Spleen (tissue), 11 donors: ENCODE measurements around the gene TK1. TPM values are rescaled to one million over a fixed set of nuclear protein-coding genes. Genes with fewer than 3 reads are reported as not detected.
A peak's percentile ranks its signal among the peaks of the same experiment; 100 is the strongest.

ENCODE experiments used
- DNase-seq: peaks from one replicate; pipeline ENCODE4 v3.0.0-alpha.2; 2020
- H3K27ac ChIP-seq, 8 donors: fragments of 200-600 bp; sonication (generic) in 7 of 8; 1 replicate in 4 of 8; 2 replicates in 4 of 8; pipeline versions ENCODE4 v1.5.0 to v1.8.0; 2016 to 2021; ENCODE audit warnings: inconsistent platforms in 4 of 8, mild to moderate bottlenecking in 4 of 8, moderate library complexity in 1 of 8
- H3K27me3 ChIP-seq, 7 donors: fragments of 200-600 bp; sonication (generic) in 6 of 7; replicated peaks in 1 of 7; 1 replicate in 4 of 7; 2 replicates in 3 of 7; pipeline versions ENCODE4 v1.5.0 to v1.8.0; 2016 to 2021; ENCODE audit warnings: inconsistent platforms in 3 of 7, mild to moderate bottlenecking in 1 of 7
- H3K36me3 ChIP-seq, 6 donors: fragments of 200-600 bp; sonication (generic) in 5 of 6; 1 replicate in 4 of 6; 2 replicates in 2 of 6; pipeline versions ENCODE4 v1.5.0 to v1.8.0; 2016 to 2021; ENCODE audit warnings: inconsistent platforms in 2 of 6
- H3K4me1 ChIP-seq, 6 donors: fragments of 200-600 bp; sonication (generic) in 5 of 6; 1 replicate in 3 of 6; 2 replicates in 3 of 6; pipeline versions ENCODE4 v1.5.0 to v1.8.0; 2016 to 2021; ENCODE audit warnings: inconsistent platforms in 3 of 6
- H3K4me3 ChIP-seq, 8 donors: fragments of 200-600 bp; sonication (generic) in 7 of 8; 1 replicate in 4 of 8; 2 replicates in 4 of 8; pipeline versions ENCODE4 v1.5.0 to v1.8.0; 2016 to 2021; ENCODE audit warnings: inconsistent platforms in 4 of 8, mild to moderate bottlenecking in 4 of 8, moderate library complexity in 2 of 8
- H3K9me3 ChIP-seq, 8 donors: fragments of 200-600 bp; sonication (generic) in 7 of 8; 1 replicate in 4 of 8; 2 replicates in 4 of 8; pipeline versions ENCODE4 v1.5.0 to v1.8.0; 2016 to 2021; ENCODE audit warnings: inconsistent platforms in 4 of 8
- POLR2A ChIP-seq, 3 donors: fragments of 450-650 bp; IDR thresholded peaks; one replicate each; pipeline ENCODE4 v1.5.1; 2017; ENCODE audit warnings: antibody characterized with exemption in 3 of 3, mild to moderate bottlenecking in 1 of 3
- POLR2AphosphoS5 ChIP-seq, 3 donors: sonication (generic); formaldehyde crosslinking; IDR thresholded peaks; one replicate each; pipeline ENCODE4 v1.5.1; 2017; ENCODE audit warnings: antibody characterized with exemption in 3 of 3
- WGBS, 5 donors: extraction: QIAGEN DNeasy Blood & Tissue Kit in 3 of 5; methylation state at CpG; one replicate each; pipeline versions ENCODE4 v1.1.5 to v1.1.7; 2013 to 2018; 5-methylcytosine and 5-hydroxymethylcytosine counted together
- intact Hi-C: fragments of 100-400 bp; cut with DNase I; formaldehyde crosslinking; loops from one replicate; pipeline ENCODE4 v1.15.0; 2023; ENCODE audit warnings: low total_unique reads
- polyA plus RNA-seq, 3 donors: library from polyadenylated mRNA; stranded (reverse); fragments of 200-250 nt; gene quantifications; one replicate each; pipeline ENCODE4 v1.2.1, GENCODE V29; 2013
- total RNA-seq, 7 donors: library from RNA; depleted of rRNA in 3 of 7; stranded (reverse); fragments of >200 nt in 3 of 7; fragmentation: NEBNext Ultra II Directional in 4 of 7; extraction: Animal tissue kit (Norgen Biotek cat#: 25700) in 4 of 7; gene quantifications; one replicate each; pipeline versions ENCODE4 v1.1.0 to v1.2.1, GENCODE V29; 2016 to 2021
- TF ChIP-seq, protein P1 (sequence below), 11 experiments: fragments of 200-600 bp in 7 of 11; fragments of 450-650 bp in 4 of 11; sonication (generic) in 4 of 11; IDR thresholded peaks in 8 of 11; conservative IDR thresholded peaks in 3 of 11; 1 replicate in 7 of 11; 2 replicates in 4 of 11; pipeline versions ENCODE4 v1.4.0 to v1.8.0; 2016 to 2021; ENCODE audit warnings: antibody characterized with exemption in 11 of 11, inconsistent platforms in 4 of 11, mild to moderate bottlenecking in 1 of 11
- donor health status: healthy with polysubstance abuse.
- donor health status: DM: no; HTN: no; CAD: no; lungs with moderate emphysema.
- donor health status: DM: no; HTN: no; CAD: no.
- donor health status: Bipolar disorder and iron deficiency.
- donor health status: healthy.
- donor health status: DM: no; HTN: no; CAD: no.
- donor health status: DM: yes; HTN: yes; CAD: no.

TK1 gene
- total and polyA plus RNA-seq, 10 donors: 3.7 to 20.4 (median 10.7) TPM

DNA sequence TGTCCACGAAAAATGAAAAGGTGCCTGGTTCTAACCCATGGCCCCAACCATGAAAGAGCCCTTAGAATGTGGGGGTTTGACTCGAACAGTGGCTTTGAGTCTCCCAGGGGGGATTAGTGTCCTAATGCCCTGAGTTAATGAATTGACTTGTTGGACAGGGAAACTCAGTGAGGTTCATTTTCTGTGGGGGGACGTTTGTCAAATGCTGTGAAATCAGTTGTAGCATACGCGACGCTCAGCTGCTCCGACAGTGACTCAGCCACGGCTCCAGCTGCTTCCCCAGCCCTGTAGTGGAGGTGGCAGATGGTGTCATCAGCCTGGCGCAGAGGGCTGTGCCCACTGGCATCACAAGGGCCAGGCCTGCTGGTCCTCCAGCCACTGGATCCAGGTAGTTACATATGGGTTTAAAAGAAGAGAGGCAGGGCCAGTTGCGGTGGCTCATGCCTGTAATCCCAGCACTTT lies 40.6 kb upstream of the TK1 start:
- Histone ChIP-seq H3K27me3 (peaks cover 0 to 62% (median 24%) of the 10 kb centered on the region in 7 donors), H3K36me3 (peaks cover 0 to 29% (median 0%) of the 10 kb centered on the region in 6 donors), H3K27ac (no peak overlapping the region), H3K4me3 (no peak overlapping the region), H3K9me3 (no peaks in the 10 kb centered on the region), H3K4me1 (peaks cover 0 to 34% (median 22%) of the 10 kb centered on the region in 6 donors)
- TF ChIP-seq, protein P1, sequence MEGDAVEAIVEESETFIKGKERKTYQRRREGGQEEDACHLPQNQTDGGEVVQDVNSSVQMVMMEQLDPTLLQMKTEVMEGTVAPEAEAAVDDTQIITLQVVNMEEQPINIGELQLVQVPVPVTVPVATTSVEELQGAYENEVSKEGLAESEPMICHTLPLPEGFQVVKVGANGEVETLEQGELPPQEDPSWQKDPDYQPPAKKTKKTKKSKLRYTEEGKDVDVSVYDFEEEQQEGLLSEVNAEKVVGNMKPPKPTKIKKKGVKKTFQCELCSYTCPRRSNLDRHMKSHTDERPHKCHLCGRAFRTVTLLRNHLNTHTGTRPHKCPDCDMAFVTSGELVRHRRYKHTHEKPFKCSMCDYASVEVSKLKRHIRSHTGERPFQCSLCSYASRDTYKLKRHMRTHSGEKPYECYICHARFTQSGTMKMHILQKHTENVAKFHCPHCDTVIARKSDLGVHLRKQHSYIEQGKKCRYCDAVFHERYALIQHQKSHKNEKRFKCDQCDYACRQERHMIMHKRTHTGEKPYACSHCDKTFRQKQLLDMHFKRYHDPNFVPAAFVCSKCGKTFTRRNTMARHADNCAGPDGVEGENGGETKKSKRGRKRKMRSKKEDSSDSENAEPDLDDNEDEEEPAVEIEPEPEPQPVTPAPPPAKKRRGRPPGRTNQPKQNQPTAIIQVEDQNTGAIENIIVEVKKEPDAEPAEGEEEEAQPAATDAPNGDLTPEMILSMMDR (IDR thresholded peaks at IDR 0.05 in 8 of 11, conservative IDR thresholded peaks at IDR 0.05 in 3 of 11): no peak
- no peak for TF ChIP-seq POLR2A (IDR thresholded peaks at IDR 0.05)
- TF ChIP-seq POLR2AphosphoS5 (IDR thresholded peaks at IDR 0.05): no peak
- WGBS, 5 donors: 54 to 76% (median 56%) methylated on average over 10 of the region's 10 CpGs
- no peak for DNase-seq
- intact Hi-C loops: no loop called here

DNA sequence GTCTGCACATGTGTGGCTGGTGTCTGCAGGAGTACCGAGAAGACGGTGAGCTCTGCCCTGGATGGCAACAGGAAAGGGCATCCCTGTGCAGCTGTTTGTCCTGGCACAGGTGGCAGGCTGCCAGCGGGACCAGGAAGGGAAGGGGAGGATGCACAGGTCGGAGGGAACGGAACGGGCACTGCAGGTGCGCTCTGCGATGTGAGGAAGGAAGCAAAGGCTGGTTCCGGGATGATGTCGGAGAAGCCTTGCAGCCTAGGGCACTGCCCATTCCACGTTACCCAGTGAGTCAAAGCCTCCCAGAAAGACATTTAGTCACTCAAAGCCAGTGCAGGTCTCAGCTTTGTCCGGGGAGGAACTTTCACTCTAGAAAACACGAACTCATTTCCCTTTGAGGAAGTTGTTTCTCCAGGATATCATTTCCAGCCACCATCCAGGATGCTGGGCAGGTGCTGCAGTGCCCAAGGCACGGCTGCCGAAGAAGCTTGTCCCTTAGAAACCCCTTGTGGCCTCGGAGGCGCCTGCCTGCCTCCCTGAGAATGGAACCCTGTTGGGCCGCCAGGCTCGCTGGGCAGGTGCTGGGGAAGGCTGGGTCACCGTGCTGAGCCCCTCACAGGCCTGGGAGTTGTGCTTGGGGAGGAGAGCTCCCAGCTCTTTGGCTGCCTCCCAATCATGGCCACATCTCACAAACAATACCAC lies 40.1 kb upstream of the TK1 start:
- no peaks in the 10 kb centered on the region for H3K9me3 ChIP-seq
- 30 to 45% (median 33%) methylated on average over 20 of the region's 20 CpGs for WGBS, 5 donors
- H3K4me1 ChIP-seq: peaks cover 0 to 28% (median 17%) of the 10 kb centered on the region in 6 donors
- intact Hi-C loops: no loop called here
- no peak overlapping the region for H3K4me3 ChIP-seq
- H3K36me3 ChIP-seq: peaks cover 0 to 30% (median 0%) of the 10 kb centered on the region in 6 donors
- no peak for TF ChIP-seq POLR2A (IDR thresholded peaks at IDR 0.05)
- peak; percentile 7 to 51 (median 41) for TF ChIP-seq POLR2AphosphoS5 (IDR thresholded peaks at IDR 0.05)
- DNase-seq: no peak
- H3K27ac ChIP-seq: no peak overlapping the region
- peaks cover 0 to 57% (median 18%) of the 10 kb centered on the region in 7 donors for H3K27me3 ChIP-seq

DNA sequence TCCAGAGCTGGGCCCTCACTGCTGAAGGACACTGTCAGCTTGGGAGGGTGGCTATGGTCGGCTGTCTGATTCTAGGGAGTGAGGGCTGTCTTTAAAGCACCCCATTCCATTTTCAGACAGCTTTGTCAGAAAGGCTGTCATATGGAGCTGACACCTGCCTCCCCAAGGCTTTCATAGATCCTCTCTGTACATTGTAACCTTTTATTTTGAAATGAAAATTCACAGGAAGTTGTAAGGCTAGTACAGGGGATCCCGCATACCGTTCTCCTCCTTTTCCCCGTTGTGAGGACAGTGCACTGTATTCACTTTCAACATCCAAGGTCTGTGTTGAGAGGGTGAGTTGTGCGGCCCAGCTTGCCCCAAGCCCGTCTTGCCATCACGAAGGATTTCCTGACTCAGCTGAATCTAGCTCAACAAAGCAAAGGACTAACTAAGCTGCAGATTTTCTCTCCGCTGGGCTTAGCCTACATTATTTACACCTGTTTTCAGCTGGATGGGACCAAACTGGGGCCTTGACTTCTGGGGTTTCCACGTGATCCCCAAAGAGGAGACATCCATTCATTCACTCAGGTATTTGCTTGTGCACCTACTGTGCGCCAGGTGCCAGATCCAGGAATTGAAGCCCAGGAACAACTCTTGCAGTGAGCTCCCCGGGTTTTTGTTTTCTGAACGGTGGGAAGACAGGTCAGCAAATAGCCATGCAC lies 39.4 kb upstream of the TK1 start:
- WGBS, 5 donors: 68 to 77% (median 74%) methylated on average over 12 of the region's 12 CpGs
- Histone ChIP-seq H3K4me1 (peaks cover 0 to 21% (median 13%) of the 10 kb centered on the region in 6 donors), H3K36me3 (peaks cover 0 to 37% (median 0%) of the 10 kb centered on the region in 6 donors), H3K9me3 (no peaks in the 10 kb centered on the region), H3K27me3 (peaks cover 0 to 50% (median 11%) of the 10 kb centered on the region in 7 donors), H3K4me3 (no peak overlapping the region), H3K27ac (no peak overlapping the region)
- TF ChIP-seq, protein P1 (IDR thresholded peaks at IDR 0.05 in 8 of 11, conservative IDR thresholded peaks at IDR 0.05 in 3 of 11): no peak
- TF ChIP-seq POLR2A (IDR thresholded peaks at IDR 0.05) (no peak), POLR2AphosphoS5 (IDR thresholded peaks at IDR 0.05) (no peak)
- no peak for DNase-seq
- intact Hi-C loops: no loop called here

DNA sequence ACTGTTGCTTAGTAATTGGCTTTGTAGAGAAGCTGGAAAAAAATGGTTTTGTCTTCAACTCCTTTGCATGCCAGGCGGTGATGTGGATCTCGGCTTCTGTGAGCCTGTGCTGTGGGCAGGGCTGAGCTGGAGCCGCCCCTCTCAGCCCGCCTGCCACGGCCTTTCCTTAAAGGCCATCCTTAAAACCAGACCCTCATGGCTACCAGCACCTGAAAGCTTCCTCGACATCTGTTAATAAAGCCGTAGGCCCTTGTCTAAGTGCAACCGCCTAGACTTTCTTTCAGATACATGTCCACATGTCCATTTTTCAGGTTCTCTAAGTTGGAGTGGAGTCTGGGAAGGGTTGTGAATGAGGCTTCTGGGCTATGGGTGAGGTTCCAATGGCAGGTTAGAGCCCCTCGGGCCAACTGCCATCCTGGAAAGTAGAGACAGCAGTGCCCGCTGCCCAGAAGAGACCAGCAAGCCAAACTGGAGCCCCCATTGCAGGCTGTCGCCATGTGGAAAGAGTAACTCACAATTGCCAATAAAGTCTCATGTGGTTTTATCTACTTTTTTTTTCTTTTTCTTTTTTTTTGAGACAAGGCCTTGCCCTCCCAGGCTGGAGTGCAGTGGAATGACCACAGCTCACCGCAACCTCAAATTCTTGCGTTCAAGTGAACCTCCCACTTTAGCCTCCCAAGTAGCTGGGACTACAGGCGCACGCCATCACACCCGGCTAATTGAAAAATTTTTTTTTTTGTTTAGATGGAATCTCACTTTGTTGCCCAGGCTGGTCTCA lies 38.4 kb upstream of the TK1 start:
- WGBS, 5 donors: 94 to 95% (median 95%) methylated on average over 16 of the region's 16 CpGs
- DNase-seq: no peak
- Histone ChIP-seq H3K4me3 (no peak overlapping the region), H3K4me1 (peaks cover 0 to 16% (median 11%) of the 10 kb centered on the region in 6 donors), H3K27me3 (peaks cover 0 to 40% (median 2%) of the 10 kb centered on the region in 7 donors), H3K9me3 (no peaks in the 10 kb centered on the region), H3K36me3 (peaks cover 0 to 44% (median 0%) of the 10 kb centered on the region in 6 donors), H3K27ac (no peak overlapping the region)
- intact Hi-C loops: no loop called here
- TF ChIP-seq POLR2AphosphoS5 (IDR thresholded peaks at IDR 0.05) (no peak), POLR2A (IDR thresholded peaks at IDR 0.05) (no peak)
- TF ChIP-seq, protein P1 (IDR thresholded peaks at IDR 0.05 in 8 of 11, conservative IDR thresholded peaks at IDR 0.05 in 3 of 11): no peak
